Neuron (in vitro differentiated cells): ENCODE measurements around the gene NKX1-1.

Source experiments
- H2AFZ ChIP-seq: one replicate; pipeline ENCODE4 v1.6.1; 2013; ENCODE audit warnings: low read depth, mild to moderate bottlenecking, inconsistent platforms, low read length, moderate library complexity
- H3K27me3 ChIP-seq: one replicate; pipeline ENCODE4 v1.6.1; 2013; ENCODE audit warnings: low read length; ENCODE audit not compliant: insufficient read depth
- H3K36me3 ChIP-seq: one replicate; pipeline ENCODE4 v1.6.1; 2013; ENCODE audit warnings: low read length; ENCODE audit not compliant: insufficient read depth
- H3K4me1 ChIP-seq: one replicate; pipeline ENCODE4 v1.6.1; 2013; ENCODE audit warnings: low read length; ENCODE audit not compliant: insufficient read depth
- H3K4me3 ChIP-seq: 2 replicates; pipeline ENCODE4 v1.5.1; 2013; ENCODE audit warnings: mild to moderate bottlenecking, low read length, moderate library complexity
- H3K9me3 ChIP-seq: one replicate; pipeline ENCODE4 v1.6.1; 2013; ENCODE audit warnings: low read length

The NKX1-1 gene

DNA sequence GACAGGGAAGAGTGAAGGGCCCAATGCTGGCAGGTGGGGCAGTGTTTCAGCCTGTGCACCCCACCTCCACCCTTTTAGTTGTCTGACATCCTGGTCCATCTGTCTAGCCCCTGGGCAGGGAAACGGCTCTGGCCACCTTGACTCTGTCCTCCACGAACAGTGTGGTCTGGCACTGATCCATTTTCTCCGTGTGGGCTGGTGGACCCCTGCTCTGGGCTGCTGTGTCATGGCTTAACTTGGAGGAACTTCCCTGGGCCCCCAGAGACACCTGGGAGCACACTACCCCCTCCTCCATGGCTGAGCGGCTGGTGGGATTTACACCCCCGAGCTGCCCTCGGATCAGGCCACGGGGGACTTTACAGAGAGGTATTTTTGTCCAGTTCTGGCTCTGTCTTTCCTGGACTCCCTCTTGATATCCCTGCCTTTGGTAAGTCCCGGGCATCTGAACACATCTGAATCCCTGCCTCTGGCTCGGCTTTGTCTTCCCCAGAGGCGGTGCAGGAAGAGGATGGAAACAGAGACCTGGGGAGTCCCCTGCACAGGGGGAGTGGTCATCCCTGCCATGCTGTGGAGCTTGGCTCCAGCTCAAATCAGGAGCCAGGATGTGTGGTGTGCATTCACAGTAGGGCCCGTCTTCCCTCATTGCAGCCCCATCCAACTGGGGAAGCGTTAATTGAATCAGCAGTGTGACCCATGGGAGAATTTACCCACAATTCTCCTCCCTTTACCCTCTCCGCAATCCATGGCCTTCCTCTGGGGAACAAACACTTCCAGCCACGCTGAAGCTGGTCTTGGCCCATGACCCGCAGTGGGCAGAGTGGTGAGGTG lies 6.3 kb upstream of the NKX1-1 start:
- no peaks in the 10 kb centered on the region for H3K36me3 ChIP-seq
- no peaks in the 10 kb centered on the region for H3K4me1 ChIP-seq
- H3K27me3 ChIP-seq: peaks cover 65% of the 10 kb centered on the region
- H3K9me3 ChIP-seq: no peaks in the 10 kb centered on the region
- no peak overlapping the region for H2AFZ ChIP-seq
- no peak overlapping the region for H3K4me3 ChIP-seq

DNA sequence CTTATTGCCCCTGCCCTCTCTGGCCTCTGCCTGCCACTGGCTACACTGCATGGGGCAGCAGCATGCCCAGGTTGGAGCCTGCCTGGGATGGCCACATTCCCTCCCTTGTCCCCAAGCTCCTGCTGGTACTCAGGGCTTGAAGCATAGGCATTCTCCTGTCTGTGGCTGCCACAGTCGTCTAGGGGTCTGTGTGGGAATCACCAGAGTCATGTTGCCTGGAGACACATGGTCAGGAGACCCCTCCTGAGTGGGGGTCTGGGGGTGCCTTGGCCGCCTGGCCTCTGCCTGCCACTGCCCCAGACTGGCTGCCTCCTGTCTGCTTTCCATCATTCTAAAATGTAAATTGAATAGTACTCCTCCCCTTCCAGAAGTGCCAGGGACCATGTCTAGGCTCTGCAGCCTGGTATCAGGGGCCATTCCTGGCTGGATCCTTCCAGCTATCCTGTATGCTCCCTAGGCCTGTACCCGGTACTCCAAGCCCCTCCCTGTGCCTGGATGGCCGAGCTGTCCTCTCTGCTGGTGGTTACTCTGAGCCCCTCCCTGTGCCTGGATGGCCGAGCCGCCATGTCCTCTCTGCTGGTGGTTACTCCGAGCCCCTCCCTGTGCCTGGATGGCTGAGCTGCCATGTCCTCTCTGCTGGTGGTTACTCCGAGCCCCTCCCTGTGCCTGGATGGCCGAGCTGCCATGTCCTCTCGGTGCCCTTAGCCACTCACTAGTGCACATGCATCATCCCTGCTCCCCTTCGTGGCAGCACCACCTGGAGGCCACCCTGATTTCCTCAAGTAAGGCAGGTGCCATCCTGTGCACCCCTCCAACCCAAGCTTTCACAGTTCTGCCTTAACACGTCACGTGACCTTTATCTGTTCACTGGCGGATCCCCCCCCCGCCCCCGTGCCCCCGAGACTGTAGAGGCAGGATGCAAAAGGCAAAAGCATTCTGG lies 5.5 kb upstream of the NKX1-1 start:
- H3K4me1 ChIP-seq: no peaks in the 10 kb centered on the region
- H2AFZ ChIP-seq: no peak overlapping the region
- H3K27me3 ChIP-seq: peaks cover 67% of the 10 kb centered on the region
- no peak overlapping the region for H3K4me3 ChIP-seq
- H3K36me3 ChIP-seq: no peaks in the 10 kb centered on the region
- no peaks in the 10 kb centered on the region for H3K9me3 ChIP-seq

DNA sequence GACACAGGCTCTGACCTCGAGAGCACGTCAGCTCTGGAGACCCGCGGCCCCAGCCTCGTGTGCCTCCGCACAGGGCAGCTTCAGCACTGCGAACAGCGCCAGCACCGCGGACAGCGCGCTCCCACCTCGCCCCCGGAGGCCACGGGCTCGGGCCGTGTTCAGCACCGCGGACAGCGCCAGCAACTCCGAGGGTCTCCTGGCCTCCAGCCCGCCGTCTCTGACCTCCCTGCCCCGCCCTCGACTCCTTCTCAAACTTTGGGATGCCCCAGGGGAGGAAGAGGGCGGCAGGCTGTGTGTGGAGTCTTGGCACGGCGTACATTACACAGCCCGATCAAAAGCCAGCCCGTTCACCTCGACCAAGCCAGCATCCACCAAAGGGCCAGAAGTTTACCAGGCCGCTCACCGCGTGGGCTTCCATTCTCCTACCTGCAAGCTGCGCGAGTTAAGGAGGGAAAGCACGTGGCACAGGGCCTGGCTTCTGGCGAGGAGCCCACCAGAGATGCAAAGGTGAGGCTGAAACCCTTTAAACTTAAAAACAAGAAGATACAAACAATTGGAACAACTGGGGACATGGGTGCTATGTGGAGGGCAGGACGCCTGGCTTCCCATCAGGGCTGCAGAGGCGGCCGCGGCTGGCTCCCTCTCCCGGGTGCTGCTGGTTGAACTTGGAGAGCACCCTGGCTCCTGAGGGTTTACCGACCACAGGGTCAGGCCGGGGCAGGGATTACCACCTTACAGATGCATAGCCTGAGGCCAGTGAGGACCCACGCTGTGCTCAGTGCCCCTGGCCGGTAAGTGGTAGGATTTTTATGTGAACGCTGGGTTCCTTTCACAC lies 4.5 kb upstream of the NKX1-1 start:
- Histone ChIP-seq H2AFZ (no peak overlapping the region), H3K4me1 (no peaks in the 10 kb centered on the region), H3K4me3 (no peak overlapping the region), H3K27me3 (peaks cover 68% of the 10 kb centered on the region), H3K36me3 (no peaks in the 10 kb centered on the region), H3K9me3 (peaks cover 3% of the 10 kb centered on the region)

DNA sequence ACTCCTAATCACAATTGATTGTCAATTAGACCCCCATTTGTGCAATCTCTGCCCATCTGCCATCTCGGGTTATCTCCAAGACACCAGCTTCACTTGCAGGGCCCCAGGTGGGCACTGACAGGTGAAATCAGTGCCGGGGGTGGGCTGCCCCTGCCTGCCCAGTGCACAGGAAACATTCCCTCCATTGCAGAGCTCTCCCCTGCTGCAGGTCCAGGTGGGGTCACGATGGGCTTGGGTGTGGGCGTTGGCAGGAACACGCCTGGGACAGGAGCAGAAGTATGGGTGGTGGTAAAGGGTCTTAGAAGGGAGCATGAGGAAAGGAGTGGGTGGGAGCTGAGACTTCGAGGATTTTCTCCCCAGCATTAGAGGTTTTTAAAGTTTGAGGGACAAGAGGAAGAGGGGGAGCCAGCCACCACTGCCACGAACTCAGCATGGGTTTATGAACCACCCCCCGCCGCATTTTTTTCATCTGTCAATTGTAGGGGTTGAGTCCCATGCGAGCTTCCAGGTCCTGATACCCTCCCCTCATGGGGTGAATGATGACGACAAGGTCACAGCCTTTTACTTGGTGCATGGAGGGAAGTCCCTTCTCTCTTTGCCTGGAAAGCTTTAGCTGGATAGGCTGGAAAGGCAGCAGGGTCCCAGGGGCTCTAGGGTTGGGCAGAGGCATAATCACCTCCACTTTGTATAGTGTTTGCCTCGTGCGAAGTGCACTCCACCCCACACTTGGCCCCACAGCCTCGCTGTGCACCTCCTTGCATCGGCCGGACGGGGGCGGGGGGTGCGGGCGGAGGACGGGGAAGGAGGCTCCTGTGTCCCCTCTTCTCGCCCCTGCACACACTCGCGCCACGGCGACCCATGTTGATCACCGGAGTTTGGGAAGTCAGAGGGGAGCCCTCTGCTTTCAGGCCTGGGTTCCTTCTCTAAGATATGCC lies 3.5 kb upstream of the NKX1-1 start:
- Histone ChIP-seq H3K4me3 (no peak overlapping the region), H3K9me3 (peaks cover 7% of the 10 kb centered on the region), H2AFZ (no peak overlapping the region), H3K27me3 (peaks cover 73% of the 10 kb centered on the region), H3K4me1 (no peaks in the 10 kb centered on the region), H3K36me3 (no peaks in the 10 kb centered on the region)

- no peaks in the 10 kb centered on the region for H3K36me3 ChIP-seq
- H3K9me3 ChIP-seq: peaks cover 10% of the 10 kb centered on the region
- H2AFZ ChIP-seq: no peak overlapping the region
- H3K4me1 ChIP-seq: no peaks in the 10 kb centered on the region
- H3K4me3 ChIP-seq: no peak overlapping the region
- peaks cover 75% of the 10 kb centered on the region for H3K27me3 ChIP-seq
Observed at GRCh38 chr4:1409079-1409478, 2.8 kb upstream of the NKX1-1 start.

GRCh38 chr4:1408418-1408817 lies 2.2 kb upstream of the NKX1-1 start:
- Histone ChIP-seq H2AFZ (no peak overlapping the region), H3K4me1 (no peaks in the 10 kb centered on the region), H3K27me3 (peaks cover 68% of the 10 kb centered on the region), H3K9me3 (peaks cover 10% of the 10 kb centered on the region), H3K36me3 (no peaks in the 10 kb centered on the region), H3K4me3 (no peak overlapping the region)

- Histone ChIP-seq H3K4me1 (no peaks in the 10 kb centered on the region), H3K9me3 (peaks cover 10% of the 10 kb centered on the region), H3K36me3 (no peaks in the 10 kb centered on the region), H3K27me3 (peaks cover 63% of the 10 kb centered on the region), H3K4me3 (no peak overlapping the region), H2AFZ (no peak overlapping the region)
Observed at GRCh38 chr4:1407657-1408333, 1.6 kb upstream of the NKX1-1 start.

DNA sequence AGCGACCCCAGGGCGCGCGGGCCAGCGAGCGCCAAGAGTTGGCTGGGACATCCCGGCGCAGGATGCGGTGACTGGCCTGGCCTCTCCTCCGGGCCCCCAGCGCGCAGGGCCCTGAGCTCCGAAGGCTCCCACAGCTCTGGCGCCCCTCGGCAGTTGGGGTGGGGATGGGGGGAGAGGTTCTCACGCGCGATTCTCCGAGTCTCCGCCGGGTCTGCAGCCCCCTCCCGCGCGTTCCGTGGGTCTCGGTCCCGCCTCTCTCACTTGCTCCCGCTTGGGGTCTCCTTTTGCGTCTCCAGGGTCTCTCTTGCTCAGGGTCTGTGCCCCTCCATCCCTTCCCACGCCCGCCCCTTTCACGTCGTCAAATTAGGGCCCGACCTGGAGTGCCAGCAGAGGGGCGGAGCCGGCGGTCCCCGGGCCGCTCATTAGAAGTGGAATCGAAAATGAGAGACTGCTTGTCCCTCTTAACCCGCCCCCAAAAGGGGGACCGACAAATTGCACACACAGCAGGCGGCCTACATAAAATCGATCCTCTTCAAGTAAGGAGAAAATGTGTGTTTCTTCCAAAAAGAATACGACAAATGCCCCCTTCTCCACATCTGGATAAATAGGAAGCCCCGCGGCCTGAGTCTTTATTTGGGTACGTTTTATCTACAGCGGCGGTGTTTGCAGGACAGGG lies 877 bp upstream of the NKX1-1 start:
- H3K36me3 ChIP-seq: no peaks in the 10 kb centered on the region
- H2AFZ ChIP-seq: no peak overlapping the region
- H3K9me3 ChIP-seq: peaks cover 10% of the 10 kb centered on the region
- H3K27me3 ChIP-seq: peaks cover 57% of the 10 kb centered on the region
- no peak overlapping the region for H3K4me3 ChIP-seq
- H3K4me1 ChIP-seq: no peaks in the 10 kb centered on the region

DNA sequence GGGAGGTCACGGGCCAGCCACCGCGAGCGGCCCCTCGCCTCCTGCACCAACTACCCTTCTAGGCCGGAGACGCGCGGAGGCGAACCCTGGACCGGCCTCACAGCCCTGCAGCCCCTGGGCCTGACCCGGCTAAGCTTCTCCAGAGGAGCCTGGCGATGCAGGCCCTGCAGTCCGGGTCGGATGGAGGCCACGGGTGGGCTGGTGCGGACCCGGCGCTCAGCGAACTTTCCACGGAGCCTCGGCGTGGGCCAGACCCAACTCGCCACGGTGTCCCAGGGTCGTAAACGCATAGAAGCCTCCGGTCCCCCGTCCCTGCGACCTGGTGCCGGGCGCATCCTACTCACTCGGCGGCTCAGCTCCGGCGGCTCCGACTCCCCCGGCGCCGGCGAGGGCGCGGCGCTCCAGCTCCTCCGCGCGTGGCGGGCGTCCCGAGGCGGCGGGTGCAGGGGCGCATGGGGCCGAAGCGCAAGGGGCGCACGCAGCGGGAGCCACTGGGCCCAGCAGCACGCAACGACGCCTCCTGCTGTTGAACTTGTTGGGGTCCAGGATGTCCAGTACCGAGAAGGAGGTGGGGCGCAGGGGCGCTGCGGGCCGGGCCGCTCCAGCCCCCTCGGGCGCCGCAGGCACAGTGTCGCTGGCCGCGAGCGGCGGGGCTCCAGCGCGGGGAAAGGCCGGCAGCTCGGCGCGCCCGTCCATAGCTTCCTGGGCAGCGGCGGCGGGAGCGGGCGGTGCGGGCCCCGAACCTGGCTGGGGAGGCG lies 427 bp downstream of the NKX1-1 start:
- Histone ChIP-seq H2AFZ (no peak overlapping the region), H3K27me3 (peaks cover 50% of the 10 kb centered on the region), H3K4me3 (no peak overlapping the region), H3K9me3 (peaks cover 13% of the 10 kb centered on the region), H3K4me1 (no peaks in the 10 kb centered on the region), H3K36me3 (no peaks in the 10 kb centered on the region)

GRCh38 chr4:1405254-1405635 lies 997 bp downstream of the NKX1-1 start:
- Histone ChIP-seq H3K4me3 (no peak overlapping the region), H3K9me3 (peaks cover 13% of the 10 kb centered on the region), H2AFZ (no peak overlapping the region), H3K36me3 (no peaks in the 10 kb centered on the region), H3K27me3 (peaks cover 50% of the 10 kb centered on the region), H3K4me1 (no peaks in the 10 kb centered on the region)
